ENCODE measurements around the gene PANK4. TPM values are rescaled to one million over a fixed set of nuclear protein-coding genes. Genes with fewer than 3 reads are reported as not detected.

Gene PANK4
- total and polyA plus RNA-seq, 4 donors, result 6.2 to 26.8 (median 12.6) TPM

DNA sequence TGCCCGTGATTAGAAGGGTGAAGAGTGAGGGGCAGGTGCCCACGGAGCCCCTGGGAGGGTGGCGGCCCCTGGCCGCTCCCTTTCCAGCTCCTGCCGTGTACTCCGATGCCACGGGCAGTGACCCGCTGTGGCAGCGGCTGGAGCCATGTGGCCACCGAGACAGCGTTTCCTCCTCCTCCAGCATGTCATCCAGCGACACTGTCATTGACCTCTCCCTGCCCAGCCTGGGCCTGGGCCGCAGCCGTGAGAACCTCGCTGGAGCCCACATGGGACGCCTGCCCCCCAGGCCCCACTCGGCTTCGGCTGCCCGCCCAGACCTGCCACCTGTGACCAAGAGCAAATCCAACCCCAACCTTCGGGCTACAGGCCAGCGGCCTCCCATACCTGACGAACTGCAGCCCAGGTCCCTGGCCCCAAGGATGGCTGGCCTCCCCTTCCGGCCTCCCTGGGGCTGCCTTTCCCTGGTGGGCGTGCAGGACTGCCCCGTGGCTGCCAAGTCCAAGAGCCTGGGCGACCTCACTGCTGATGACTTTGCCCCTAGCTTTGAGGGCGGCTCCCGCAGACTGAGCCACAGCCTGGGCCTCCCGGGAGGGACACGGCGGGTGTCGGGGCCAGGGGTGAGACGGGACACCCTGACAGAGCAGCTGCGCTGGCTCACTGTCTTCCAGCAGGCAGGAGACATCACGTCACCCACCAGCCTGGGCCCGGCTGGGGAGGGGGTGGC lies 22.0 kb downstream of the PANK4 start:
- H3K4me1 ChIP-seq (ENCODE audit: control insufficient read depth in 4 of 4, insufficient read depth in 4 of 4, low read length in 3 of 4), result peaks cover 0 to 11% (median 4%) of the 10 kb centered on the region in 4 donors
- no peak for TF ChIP-seq FOXA1 (IDR thresholded peaks at IDR 0.05)
- TF ChIP-seq, protein P1, sequence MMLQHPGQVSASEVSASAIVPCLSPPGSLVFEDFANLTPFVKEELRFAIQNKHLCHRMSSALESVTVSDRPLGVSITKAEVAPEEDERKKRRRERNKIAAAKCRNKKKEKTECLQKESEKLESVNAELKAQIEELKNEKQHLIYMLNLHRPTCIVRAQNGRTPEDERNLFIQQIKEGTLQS (IDR thresholded peaks at IDR 0.05), result no peak
- TF ChIP-seq EGR1 (IDR thresholded peaks at IDR 0.05; ENCODE audit: low read depth in 2 of 2), result no peak
- no peak for TF ChIP-seq NR2F2 (IDR thresholded peaks at IDR 0.05)
- no peak for TF ChIP-seq HNF4G (IDR thresholded peaks at IDR 0.05)
- TF ChIP-seq, protein P2, sequence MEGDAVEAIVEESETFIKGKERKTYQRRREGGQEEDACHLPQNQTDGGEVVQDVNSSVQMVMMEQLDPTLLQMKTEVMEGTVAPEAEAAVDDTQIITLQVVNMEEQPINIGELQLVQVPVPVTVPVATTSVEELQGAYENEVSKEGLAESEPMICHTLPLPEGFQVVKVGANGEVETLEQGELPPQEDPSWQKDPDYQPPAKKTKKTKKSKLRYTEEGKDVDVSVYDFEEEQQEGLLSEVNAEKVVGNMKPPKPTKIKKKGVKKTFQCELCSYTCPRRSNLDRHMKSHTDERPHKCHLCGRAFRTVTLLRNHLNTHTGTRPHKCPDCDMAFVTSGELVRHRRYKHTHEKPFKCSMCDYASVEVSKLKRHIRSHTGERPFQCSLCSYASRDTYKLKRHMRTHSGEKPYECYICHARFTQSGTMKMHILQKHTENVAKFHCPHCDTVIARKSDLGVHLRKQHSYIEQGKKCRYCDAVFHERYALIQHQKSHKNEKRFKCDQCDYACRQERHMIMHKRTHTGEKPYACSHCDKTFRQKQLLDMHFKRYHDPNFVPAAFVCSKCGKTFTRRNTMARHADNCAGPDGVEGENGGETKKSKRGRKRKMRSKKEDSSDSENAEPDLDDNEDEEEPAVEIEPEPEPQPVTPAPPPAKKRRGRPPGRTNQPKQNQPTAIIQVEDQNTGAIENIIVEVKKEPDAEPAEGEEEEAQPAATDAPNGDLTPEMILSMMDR (IDR thresholded peaks at IDR 0.05; ENCODE audit: low read depth, low read length, missing input control), result no peak
- TF ChIP-seq JUND (IDR thresholded peaks at IDR 0.05), result no peak
- TF ChIP-seq, protein P3, sequence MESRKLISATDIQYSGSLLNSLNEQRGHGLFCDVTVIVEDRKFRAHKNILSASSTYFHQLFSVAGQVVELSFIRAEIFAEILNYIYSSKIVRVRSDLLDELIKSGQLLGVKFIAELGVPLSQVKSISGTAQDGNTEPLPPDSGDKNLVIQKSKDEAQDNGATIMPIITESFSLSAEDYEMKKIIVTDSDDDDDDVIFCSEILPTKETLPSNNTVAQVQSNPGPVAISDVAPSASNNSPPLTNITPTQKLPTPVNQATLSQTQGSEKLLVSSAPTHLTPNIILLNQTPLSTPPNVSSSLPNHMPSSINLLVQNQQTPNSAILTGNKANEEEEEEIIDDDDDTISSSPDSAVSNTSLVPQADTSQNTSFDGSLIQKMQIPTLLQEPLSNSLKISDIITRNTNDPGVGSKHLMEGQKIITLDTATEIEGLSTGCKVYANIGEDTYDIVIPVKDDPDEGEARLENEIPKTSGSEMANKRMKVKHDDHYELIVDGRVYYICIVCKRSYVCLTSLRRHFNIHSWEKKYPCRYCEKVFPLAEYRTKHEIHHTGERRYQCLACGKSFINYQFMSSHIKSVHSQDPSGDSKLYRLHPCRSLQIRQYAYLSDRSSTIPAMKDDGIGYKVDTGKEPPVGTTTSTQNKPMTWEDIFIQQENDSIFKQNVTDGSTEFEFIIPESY (IDR thresholded peaks at IDR 0.05), result no peak
- TF ChIP-seq RAD21 (IDR thresholded peaks at IDR 0.05), result no peak
- no peak for TF ChIP-seq RXRA (IDR thresholded peaks at IDR 0.05)
- TF ChIP-seq, protein P4, sequence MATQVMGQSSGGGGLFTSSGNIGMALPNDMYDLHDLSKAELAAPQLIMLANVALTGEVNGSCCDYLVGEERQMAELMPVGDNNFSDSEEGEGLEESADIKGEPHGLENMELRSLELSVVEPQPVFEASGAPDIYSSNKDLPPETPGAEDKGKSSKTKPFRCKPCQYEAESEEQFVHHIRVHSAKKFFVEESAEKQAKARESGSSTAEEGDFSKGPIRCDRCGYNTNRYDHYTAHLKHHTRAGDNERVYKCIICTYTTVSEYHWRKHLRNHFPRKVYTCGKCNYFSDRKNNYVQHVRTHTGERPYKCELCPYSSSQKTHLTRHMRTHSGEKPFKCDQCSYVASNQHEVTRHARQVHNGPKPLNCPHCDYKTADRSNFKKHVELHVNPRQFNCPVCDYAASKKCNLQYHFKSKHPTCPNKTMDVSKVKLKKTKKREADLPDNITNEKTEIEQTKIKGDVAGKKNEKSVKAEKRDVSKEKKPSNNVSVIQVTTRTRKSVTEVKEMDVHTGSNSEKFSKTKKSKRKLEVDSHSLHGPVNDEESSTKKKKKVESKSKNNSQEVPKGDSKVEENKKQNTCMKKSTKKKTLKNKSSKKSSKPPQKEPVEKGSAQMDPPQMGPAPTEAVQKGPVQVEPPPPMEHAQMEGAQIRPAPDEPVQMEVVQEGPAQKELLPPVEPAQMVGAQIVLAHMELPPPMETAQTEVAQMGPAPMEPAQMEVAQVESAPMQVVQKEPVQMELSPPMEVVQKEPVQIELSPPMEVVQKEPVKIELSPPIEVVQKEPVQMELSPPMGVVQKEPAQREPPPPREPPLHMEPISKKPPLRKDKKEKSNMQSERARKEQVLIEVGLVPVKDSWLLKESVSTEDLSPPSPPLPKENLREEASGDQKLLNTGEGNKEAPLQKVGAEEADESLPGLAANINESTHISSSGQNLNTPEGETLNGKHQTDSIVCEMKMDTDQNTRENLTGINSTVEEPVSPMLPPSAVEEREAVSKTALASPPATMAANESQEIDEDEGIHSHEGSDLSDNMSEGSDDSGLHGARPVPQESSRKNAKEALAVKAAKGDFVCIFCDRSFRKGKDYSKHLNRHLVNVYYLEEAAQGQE (IDR thresholded peaks at IDR 0.05), result no peak
- TF ChIP-seq, protein P5, sequence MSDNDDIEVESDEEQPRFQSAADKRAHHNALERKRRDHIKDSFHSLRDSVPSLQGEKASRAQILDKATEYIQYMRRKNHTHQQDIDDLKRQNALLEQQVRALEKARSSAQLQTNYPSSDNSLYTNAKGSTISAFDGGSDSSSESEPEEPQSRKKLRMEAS (IDR thresholded peaks at IDR 0.05), result no peak
- TF ChIP-seq FOXA2 (IDR thresholded peaks at IDR 0.05), result no peak
- no peak for TF ChIP-seq TAF1 (conservative IDR thresholded peaks at IDR 0.05)
- TF ChIP-seq HNF4A (conservative IDR thresholded peaks at IDR 0.05), result no peak
- TF ChIP-seq YY1 (IDR thresholded peaks at IDR 0.05), result no peak
- TF ChIP-seq GABPA (IDR thresholded peaks at IDR 0.05 in 1 of 2, conservative IDR thresholded peaks at IDR 0.05 in 1 of 2), result no peak
- no peak for TF ChIP-seq SP1 (IDR thresholded peaks at IDR 0.05)
- no peaks in the 10 kb centered on the region for H3K27me3 ChIP-seq (ENCODE audit: control insufficient read depth in 4 of 4, insufficient read depth in 4 of 4, low read length in 3 of 4)
- DNase-seq (ENCODE audit: low spot score), result no peak
- no peaks in the 10 kb centered on the region for H3K9me3 ChIP-seq (ENCODE audit: control insufficient read depth in 4 of 4, low read length in 3 of 4)
- H3K36me3 ChIP-seq (ENCODE audit: control insufficient read depth in 4 of 4, insufficient read depth in 3 of 4, low read depth in 1 of 4, low read length in 3 of 4), result peaks cover 4 to 15% (median 9%) of the 10 kb centered on the region in 4 donors
- WGBS, result 65% methylated on average over 36 of the region's 36 CpGs
- no peak overlapping the region for H3K27ac ChIP-seq (ENCODE audit: low read depth in 1 of 2, low read length in 2 of 2)
- no peak overlapping the region for H3K4me3 ChIP-seq (ENCODE audit: low read depth in 1 of 3, low read length in 3 of 3)
- no peak overlapping the region for H3K9ac ChIP-seq (ENCODE audit: low read depth in 1 of 2, low read length in 2 of 2)

Measured in liver (tissue), 9 donors.